ENCODE measurements around the gene PRRG2. TPM values are rescaled to one million over a fixed set of nuclear protein-coding genes. Genes with fewer than 3 reads are reported as not detected.
A peak's percentile ranks its signal among the peaks of the same experiment; 100 is the strongest.

The PRRG2 gene
- polyA plus RNA-seq, 3 donors = 0.49 TPM; not detected in 2

GRCh38 chr19:49546825-49547565 is 34.1 kb upstream of the PRRG2 start:
- Histone ChIP-seq H3K4me1 (ENCODE audit: control insufficient read depth in 1 of 2, insufficient read depth in 2 of 2, low read length in 2 of 2) (peaks cover 11 to 25% of the 10 kb centered on the region in 2 donors), H3K79me2 (ENCODE audit: insufficient read depth, low read length) (no peaks in the 10 kb centered on the region), H3K36me3 (replicated peaks in 1 of 2; ENCODE audit: control insufficient read depth in 1 of 2, insufficient read depth in 2 of 2, low read length in 2 of 2) (peaks cover 17 to 22% of the 10 kb centered on the region in 2 donors), H3K27me3 (ENCODE audit: control insufficient read depth in 2 of 2, insufficient read depth in 2 of 2, low read length in 2 of 2) (no peaks in the 10 kb centered on the region), H3K4me2 (replicated peaks; ENCODE audit: extremely low read depth, low read length, poor library complexity, severe bottlenecking) (no peak overlapping the region), H4K20me1 (ENCODE audit: insufficient read depth, low read length) (no peaks in the 10 kb centered on the region), H2AFZ (ENCODE audit: insufficient read depth, low read depth, low read length, poor library complexity, severe bottlenecking) (no peak overlapping the region), H3K27ac (ENCODE audit: low read depth in 1 of 2, low read length in 2 of 2) (no peak overlapping the region), H3K9ac (ENCODE audit: insufficient read depth, low read length, poor library complexity, severe bottlenecking) (no peak overlapping the region), H3K4me3 (replicated peaks in 1 of 3; ENCODE audit: low read depth in 2 of 3, low read length in 3 of 3) (no peak overlapping the region), H3K9me3 (replicated peaks in 1 of 2; ENCODE audit: control insufficient read depth in 1 of 2, insufficient read depth in 1 of 2, low read length in 2 of 2) (no peaks in the 10 kb centered on the region)
- 0% methylated on average over 1 of the region's 9 CpGs for WGBS (ENCODE audit: insufficient coverage)
- Mint-ChIP-seq H3K36me3 (peaks cover 31 to 62% of the 10 kb centered on the region in 2 donors), H3K9me3 (peaks cover 0 to 4% (median 0%) of the 10 kb centered on the region in 7 donors), H3K27ac (peak overlapping the region in 2 of 7 donors; percentile 26 to 65), H3K4me3 (peak overlapping the region in 1 of 2 donors; percentile 39), H3K27me3 (ENCODE audit: low read depth in 3 of 3) (peaks cover 5% of the 10 kb centered on the region in 3 donors), H3K4me1 (peaks cover 17% of the 10 kb centered on the region)
- peak; percentile 78 for TF ChIP-seq CTCF (IDR thresholded peaks at IDR 0.05)
- DNase-seq = peak; percentile 70 to 80 (median 76)
- intact Hi-C loops (cut with micrococcal nuclease) = loop anchor here in 1 of 2 donors (1.0 kb wide), 1 partner anchor 41 kb away; no protein-coding TSS in a partner anchor

GRCh38 chr19:49549045-49549444 is 32.1 kb upstream of the PRRG2 start:
- Histone ChIP-seq H3K4me3 (replicated peaks in 1 of 3; ENCODE audit: low read depth in 2 of 3, low read length in 3 of 3) (no peak overlapping the region), H3K27ac (ENCODE audit: low read depth in 1 of 2, low read length in 2 of 2) (no peak overlapping the region), H3K79me2 (ENCODE audit: insufficient read depth, low read length) (no peaks in the 10 kb centered on the region), H3K27me3 (ENCODE audit: control insufficient read depth in 2 of 2, insufficient read depth in 2 of 2, low read length in 2 of 2) (no peaks in the 10 kb centered on the region), H3K4me1 (ENCODE audit: control insufficient read depth in 1 of 2, insufficient read depth in 2 of 2, low read length in 2 of 2) (peaks cover 24 to 29% of the 10 kb centered on the region in 2 donors), H2AFZ (ENCODE audit: insufficient read depth, low read depth, low read length, poor library complexity, severe bottlenecking) (no peak overlapping the region), H3K36me3 (replicated peaks in 1 of 2; ENCODE audit: control insufficient read depth in 1 of 2, insufficient read depth in 2 of 2, low read length in 2 of 2) (peaks cover 2 to 13% of the 10 kb centered on the region in 2 donors), H4K20me1 (ENCODE audit: insufficient read depth, low read length) (peaks cover 5% of the 10 kb centered on the region), H3K9ac (ENCODE audit: insufficient read depth, low read length, poor library complexity, severe bottlenecking) (no peak overlapping the region), H3K4me2 (replicated peaks; ENCODE audit: extremely low read depth, low read length, poor library complexity, severe bottlenecking) (no peak overlapping the region), H3K9me3 (replicated peaks in 1 of 2; ENCODE audit: control insufficient read depth in 1 of 2, insufficient read depth in 1 of 2, low read length in 2 of 2) (no peaks in the 10 kb centered on the region)
- H3K27me3 Mint-ChIP-seq (ENCODE audit: low read depth in 3 of 3) = peaks cover 3 to 5% (median 3%) of the 10 kb centered on the region in 3 donors
- H3K4me3 Mint-ChIP-seq = no peak overlapping the region
- peaks cover 29% of the 10 kb centered on the region for H3K4me1 Mint-ChIP-seq
- H3K36me3 Mint-ChIP-seq = peaks cover 26 to 59% of the 10 kb centered on the region in 2 donors
- WGBS (ENCODE audit: insufficient coverage) = 28% methylated on average over 8 of the region's 13 CpGs
- intact Hi-C loops (cut with micrococcal nuclease) = no loop called here
- H3K27ac Mint-ChIP-seq = no peak overlapping the region
- no peak for DNase-seq
- H3K9me3 Mint-ChIP-seq = peaks cover 0 to 4% (median 0%) of the 10 kb centered on the region in 7 donors
- TF ChIP-seq CTCF (IDR thresholded peaks at IDR 0.05) = no peak
